Stimulated activated naive CD8-positive, alpha-beta T cell treated with anti-CD3 and anti-CD28 coated beads, Interleukin-15, Interleukin-2, amounts not matched to agents 100 ng/mL and 50 ng/mL, for 24 hours (primary cell): ENCODE measurements around the gene BDH1.
"Not testable (repeated sequence)": the region's sequence is repeated elsewhere in the genome, so short reads cannot be mapped to it uniquely, and the experiment has no call there.

Experiments
- H3K27ac Mint-ChIP-seq: one replicate; pipeline ENCODE4 v1.8.0; 2021; ENCODE audit warnings: mild to moderate bottlenecking, mixed read lengths
- H3K27me3 Mint-ChIP-seq: one replicate; pipeline ENCODE4 v1.8.0; 2021; ENCODE audit warnings: mixed read lengths
- H3K36me3 Mint-ChIP-seq: one replicate; pipeline ENCODE4 v1.8.0; 2021; ENCODE audit warnings: low read depth, mixed read lengths
- H3K4me1 Mint-ChIP-seq: one replicate; pipeline ENCODE4 v1.8.0; 2021; ENCODE audit warnings: low read depth, mixed read lengths
- H3K4me3 Mint-ChIP-seq: one replicate; pipeline ENCODE4 v1.8.0; 2021; ENCODE audit warnings: mild to moderate bottlenecking, mixed read lengths
- H3K9me3 Mint-ChIP-seq: one replicate; pipeline ENCODE4 v1.8.0; 2021; ENCODE audit warnings: mixed read lengths

The BDH1 gene

GRCh38 chr3:197555281-197556261, at the start of gene BDH1:
Gene BDH1, minus strand, starts transcription at chr3:197555968. Its CDS starts 9,525 bp downstream, at chr3:197546443.
- Mint-ChIP-seq H3K36me3 (peaks cover 22% of the 10 kb centered on the region), H3K4me3 (peak within 1 kb of the TSS; percentile 90), H3K9me3 (no peaks in the 10 kb centered on the region), H3K4me1 (peaks cover 23% of the 10 kb centered on the region), H3K27me3 (peaks cover 25% of the 10 kb centered on the region), H3K27ac (peak within 1 kb of the TSS; percentile 93)

- no peaks in the 10 kb centered on the region for H3K4me1 Mint-ChIP-seq
- H3K27ac Mint-ChIP-seq: peak overlapping the region; percentile 1
- H3K36me3 Mint-ChIP-seq: peaks cover 26% of the 10 kb centered on the region
Observed at GRCh38 chr3:197603317-197603933, 47.7 kb upstream of the BDH1 start.

GRCh38 chr3:197602351-197602750, 46.6 kb upstream of the BDH1 start:
- H3K4me3 Mint-ChIP-seq, H3K27ac Mint-ChIP-seq, H3K9me3 Mint-ChIP-seq, H3K27me3 Mint-ChIP-seq, H3K4me1 Mint-ChIP-seq: not testable (repeated sequence)
- peaks cover 15% of the 10 kb centered on the region for H3K36me3 Mint-ChIP-seq

More at GRCh38 chr3:197603317-197603933, 47.7 kb upstream of the BDH1 start:
- Mint-ChIP-seq H3K27me3 (no peaks in the 10 kb centered on the region), H3K4me3 (no peak overlapping the region), H3K9me3 (no peaks in the 10 kb centered on the region)

GRCh38 chr3:197601566-197601840, 45.7 kb upstream of the BDH1 start:
- H3K4me3 Mint-ChIP-seq, H3K36me3 Mint-ChIP-seq, H3K4me1 Mint-ChIP-seq, H3K27me3 Mint-ChIP-seq, H3K27ac Mint-ChIP-seq, H3K9me3 Mint-ChIP-seq: not testable (repeated sequence)

GRCh38 chr3:197600796-197601565, 45.2 kb upstream of the BDH1 start:
- Mint-ChIP-seq H3K4me3 (no peak overlapping the region), H3K27ac (no peak overlapping the region), H3K4me1 (no peaks in the 10 kb centered on the region), H3K36me3 (peaks cover 5% of the 10 kb centered on the region), H3K9me3 (no peaks in the 10 kb centered on the region), H3K27me3 (no peaks in the 10 kb centered on the region)

- no peaks in the 10 kb centered on the region for H3K4me1 Mint-ChIP-seq
- H3K4me3 Mint-ChIP-seq: no peak overlapping the region
- no peaks in the 10 kb centered on the region for H3K9me3 Mint-ChIP-seq
- H3K27me3 Mint-ChIP-seq: no peaks in the 10 kb centered on the region
- H3K27ac Mint-ChIP-seq: no peak overlapping the region
- peaks cover 5% of the 10 kb centered on the region for H3K36me3 Mint-ChIP-seq
Observed at GRCh38 chr3:197599089-197599765, 43.5 kb upstream of the BDH1 start.

- H3K4me1 Mint-ChIP-seq: peaks cover 2% of the 10 kb centered on the region
- H3K4me3 Mint-ChIP-seq: no peak overlapping the region
- H3K27me3 Mint-ChIP-seq: no peaks in the 10 kb centered on the region
- no peaks in the 10 kb centered on the region for H3K9me3 Mint-ChIP-seq
- H3K36me3 Mint-ChIP-seq: peaks cover under 1% of the 10 kb centered on the region
- H3K27ac Mint-ChIP-seq: no peak overlapping the region
Observed at GRCh38 chr3:197598404-197598980, 42.7 kb upstream of the BDH1 start.

GRCh38 chr3:197597335-197597734, 41.6 kb upstream of the BDH1 start:
- Mint-ChIP-seq H3K9me3 (no peaks in the 10 kb centered on the region), H3K36me3 (peaks cover 4% of the 10 kb centered on the region), H3K4me1 (peaks cover 13% of the 10 kb centered on the region), H3K27me3 (no peaks in the 10 kb centered on the region), H3K4me3 (no peak overlapping the region), H3K27ac (no peak overlapping the region)

- Mint-ChIP-seq H3K4me1 (peaks cover 27% of the 10 kb centered on the region), H3K36me3 (peaks cover 8% of the 10 kb centered on the region), H3K9me3 (no peaks in the 10 kb centered on the region), H3K27ac (no peak overlapping the region), H3K4me3 (no peak overlapping the region), H3K27me3 (no peaks in the 10 kb centered on the region)
Observed at GRCh38 chr3:197595470-197596185, 39.9 kb upstream of the BDH1 start.

GRCh38 chr3:197593046-197593380, 37.2 kb upstream of the BDH1 start:
- peak overlapping the region; percentile 92 for H3K27ac Mint-ChIP-seq
- no peaks in the 10 kb centered on the region for H3K27me3 Mint-ChIP-seq
- H3K9me3 Mint-ChIP-seq: no peaks in the 10 kb centered on the region
- no peak overlapping the region for H3K4me3 Mint-ChIP-seq
- H3K4me1 Mint-ChIP-seq: peaks cover 34% of the 10 kb centered on the region
- peaks cover 8% of the 10 kb centered on the region for H3K36me3 Mint-ChIP-seq

GRCh38 chr3:197592361-197593045, 36.7 kb upstream of the BDH1 start:
- Mint-ChIP-seq H3K4me3 (peak overlapping the region; percentile 25), H3K4me1 (peaks cover 34% of the 10 kb centered on the region), H3K27ac (peak overlapping the region; percentile 92)

GRCh38 chr3:197591816-197592215, 36.0 kb upstream of the BDH1 start:
- H3K27ac Mint-ChIP-seq: peak overlapping the region; percentile 92
- no peaks in the 10 kb centered on the region for H3K27me3 Mint-ChIP-seq
- H3K4me3 Mint-ChIP-seq: peak overlapping the region; percentile 25
- H3K4me1 Mint-ChIP-seq: peaks cover 34% of the 10 kb centered on the region
- no peaks in the 10 kb centered on the region for H3K9me3 Mint-ChIP-seq
- H3K36me3 Mint-ChIP-seq: peaks cover 8% of the 10 kb centered on the region

More at GRCh38 chr3:197592361-197593045, 36.7 kb upstream of the BDH1 start:
- H3K27me3 Mint-ChIP-seq: no peaks in the 10 kb centered on the region
- H3K36me3 Mint-ChIP-seq: peaks cover 8% of the 10 kb centered on the region
- H3K9me3 Mint-ChIP-seq: no peaks in the 10 kb centered on the region

- Mint-ChIP-seq H3K4me3 (no peak overlapping the region), H3K36me3 (peaks cover 8% of the 10 kb centered on the region), H3K4me1 (peaks cover 34% of the 10 kb centered on the region), H3K27me3 (no peaks in the 10 kb centered on the region), H3K9me3 (no peaks in the 10 kb centered on the region), H3K27ac (no peak overlapping the region)
Observed at GRCh38 chr3:197590313-197590962, 34.7 kb upstream of the BDH1 start.
